Measurements from ENCODE around the gene APH1A. TPM values are rescaled to one million over a fixed set of nuclear protein-coding genes. Genes with fewer than 3 reads are reported as not detected.

Gene APH1A
- total RNA-seq, 1 donor from 2014 or later, result 145 TPM

- peaks cover 57% of the 10 kb centered on the region for H3K4me1 Mint-ChIP-seq
- H3K4me3 Mint-ChIP-seq, result peak overlapping the region; percentile 92
- no peaks in the 10 kb centered on the region for H3K36me3 Mint-ChIP-seq (ENCODE audit: low read depth)
- peak overlapping the region; percentile 52 for H3K27ac Mint-ChIP-seq (ENCODE audit: unreplicated experiment)
- no peaks in the 10 kb centered on the region for H3K27me3 Mint-ChIP-seq (ENCODE audit: low read depth)
- TF ChIP-seq, protein P1, sequence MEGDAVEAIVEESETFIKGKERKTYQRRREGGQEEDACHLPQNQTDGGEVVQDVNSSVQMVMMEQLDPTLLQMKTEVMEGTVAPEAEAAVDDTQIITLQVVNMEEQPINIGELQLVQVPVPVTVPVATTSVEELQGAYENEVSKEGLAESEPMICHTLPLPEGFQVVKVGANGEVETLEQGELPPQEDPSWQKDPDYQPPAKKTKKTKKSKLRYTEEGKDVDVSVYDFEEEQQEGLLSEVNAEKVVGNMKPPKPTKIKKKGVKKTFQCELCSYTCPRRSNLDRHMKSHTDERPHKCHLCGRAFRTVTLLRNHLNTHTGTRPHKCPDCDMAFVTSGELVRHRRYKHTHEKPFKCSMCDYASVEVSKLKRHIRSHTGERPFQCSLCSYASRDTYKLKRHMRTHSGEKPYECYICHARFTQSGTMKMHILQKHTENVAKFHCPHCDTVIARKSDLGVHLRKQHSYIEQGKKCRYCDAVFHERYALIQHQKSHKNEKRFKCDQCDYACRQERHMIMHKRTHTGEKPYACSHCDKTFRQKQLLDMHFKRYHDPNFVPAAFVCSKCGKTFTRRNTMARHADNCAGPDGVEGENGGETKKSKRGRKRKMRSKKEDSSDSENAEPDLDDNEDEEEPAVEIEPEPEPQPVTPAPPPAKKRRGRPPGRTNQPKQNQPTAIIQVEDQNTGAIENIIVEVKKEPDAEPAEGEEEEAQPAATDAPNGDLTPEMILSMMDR (conservative IDR thresholded peaks at IDR 0.05), result no peak
- no peaks in the 10 kb centered on the region for H3K9me3 Mint-ChIP-seq
- DNase-seq (ENCODE audit: low read depth, low spot score), result no peak
These were observed 9.6 kb downstream of the APH1A start for GRCh38 chr1:150259217-150259616.

GRCh38 chr1:150257624-150258585, 10.9 kb downstream of the APH1A start, which contains the start of gene CA14:
CA14 (plus strand) TSS chr1:150257774; CDS start chr1:150258129, 355 bp downstream.
- TF ChIP-seq, protein P1 (conservative IDR thresholded peaks at IDR 0.05), result no peak
- no peaks in the 10 kb centered on the region for H3K27me3 Mint-ChIP-seq (ENCODE audit: low read depth)
- no peaks in the 10 kb centered on the region for H3K36me3 Mint-ChIP-seq (ENCODE audit: low read depth)
- DNase-seq (ENCODE audit: low read depth, low spot score), result no peak
- peak within 1 kb of the TSS; percentile 99 for H3K27ac Mint-ChIP-seq (ENCODE audit: unreplicated experiment)
- peaks cover 57% of the 10 kb centered on the region for H3K4me1 Mint-ChIP-seq
- no peaks in the 10 kb centered on the region for H3K9me3 Mint-ChIP-seq
- peak within 1 kb of the TSS; percentile 92 for H3K4me3 Mint-ChIP-seq

DNA sequence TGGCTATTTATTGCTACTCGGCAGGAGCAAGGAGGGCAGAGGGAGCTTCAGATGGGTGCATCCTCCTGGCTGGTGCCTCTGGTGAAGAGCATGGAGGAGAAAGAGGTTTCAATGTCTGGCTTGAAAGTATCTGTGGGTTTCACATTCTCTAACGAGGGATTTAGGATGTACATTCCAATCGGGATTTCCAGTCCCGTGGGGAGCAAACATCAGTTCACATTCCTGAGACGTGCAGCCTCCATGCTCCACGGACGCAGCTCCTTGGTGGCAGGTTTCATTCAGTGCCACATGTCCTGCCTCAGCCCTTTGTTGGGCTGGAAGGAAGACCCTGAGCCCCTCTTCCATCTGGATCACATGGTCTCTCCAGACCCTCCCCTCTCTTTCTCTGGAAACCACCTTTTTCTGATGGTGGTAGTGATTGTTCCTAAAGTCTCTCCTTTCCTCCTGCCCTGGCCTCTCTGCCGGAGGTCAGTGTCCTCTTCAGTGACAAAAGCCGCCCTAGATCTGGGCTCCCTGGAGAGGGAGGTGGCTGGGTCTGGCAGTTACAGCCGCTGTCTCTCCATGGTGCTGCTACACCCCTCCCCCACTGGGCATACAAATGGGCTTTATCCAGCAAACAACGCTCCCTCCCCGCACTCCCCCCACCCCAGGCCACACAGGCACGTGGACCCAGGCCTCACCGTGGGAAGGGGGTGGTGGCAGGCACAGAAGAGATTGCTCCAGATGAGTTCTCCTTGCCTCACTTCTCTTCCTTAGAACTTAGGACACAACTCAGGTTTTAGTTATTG, 12.1 kb downstream of the APH1A start:
- H3K36me3 Mint-ChIP-seq (ENCODE audit: low read depth), result no peaks in the 10 kb centered on the region
- peak overlapping the region; percentile 92 for H3K4me3 Mint-ChIP-seq
- no peaks in the 10 kb centered on the region for H3K9me3 Mint-ChIP-seq
- H3K4me1 Mint-ChIP-seq, result peaks cover 57% of the 10 kb centered on the region
- H3K27ac Mint-ChIP-seq (ENCODE audit: unreplicated experiment), result peak overlapping the region; percentile 99
- DNase-seq (ENCODE audit: low read depth, low spot score), result peak; percentile 58
- TF ChIP-seq, protein P1 (conservative IDR thresholded peaks at IDR 0.05), result no peak
- H3K27me3 Mint-ChIP-seq (ENCODE audit: low read depth), result no peaks in the 10 kb centered on the region

DNA sequence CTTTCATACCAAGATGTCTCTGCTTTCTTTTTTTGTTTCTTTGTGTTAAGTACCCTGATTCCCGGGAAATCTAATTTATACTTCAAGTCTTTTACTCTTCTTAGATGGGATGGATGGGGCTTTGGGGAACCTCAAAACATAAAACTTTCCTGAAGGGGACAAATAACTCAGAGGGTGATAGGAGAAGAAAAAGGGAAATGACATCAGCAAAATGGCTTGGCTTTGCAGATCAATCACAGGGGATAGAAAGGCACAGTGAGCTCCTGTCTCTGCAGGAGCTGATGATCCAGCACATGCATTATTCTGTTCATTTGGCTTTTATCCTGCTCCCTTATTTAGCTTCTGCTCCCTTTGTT, 12.6 kb downstream of the APH1A start:
- Mint-ChIP-seq H3K27me3 (ENCODE audit: low read depth) (no peaks in the 10 kb centered on the region), H3K9me3 (no peaks in the 10 kb centered on the region), H3K27ac (ENCODE audit: unreplicated experiment) (peak overlapping the region; percentile 99), H3K4me1 (peaks cover 57% of the 10 kb centered on the region), H3K36me3 (ENCODE audit: low read depth) (no peaks in the 10 kb centered on the region), H3K4me3 (peak overlapping the region; percentile 92)
- TF ChIP-seq, protein P1 (conservative IDR thresholded peaks at IDR 0.05), result no peak
- DNase-seq (ENCODE audit: low read depth, low spot score), result no peak

DNA sequence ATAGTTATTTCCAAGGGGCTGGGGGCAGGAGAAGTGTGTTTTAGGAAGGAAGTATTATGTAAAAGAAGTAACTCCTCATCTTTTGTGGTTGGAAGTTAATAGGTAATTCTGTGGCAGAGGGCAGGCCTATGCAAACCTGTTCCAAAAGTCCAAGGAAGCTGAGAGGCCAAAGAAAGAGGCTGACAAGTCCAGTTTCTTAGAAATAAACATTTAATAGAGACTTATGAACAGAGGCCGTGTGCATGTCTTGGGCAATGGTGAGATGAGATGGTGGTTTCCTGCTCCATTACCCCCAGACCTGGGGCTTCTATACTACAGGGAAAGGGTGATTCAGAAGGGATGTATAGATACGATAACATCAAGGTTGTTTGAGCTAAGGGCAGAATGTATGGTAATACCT, 18.9 kb downstream of the APH1A start:
- Mint-ChIP-seq H3K27ac (ENCODE audit: unreplicated experiment) (no peak overlapping the region), H3K4me1 (no peaks in the 10 kb centered on the region), H3K36me3 (ENCODE audit: low read depth) (no peaks in the 10 kb centered on the region), H3K9me3 (no peaks in the 10 kb centered on the region), H3K4me3 (no peak overlapping the region), H3K27me3 (ENCODE audit: low read depth) (no peaks in the 10 kb centered on the region)
- no peak for DNase-seq (ENCODE audit: low read depth, low spot score)
- TF ChIP-seq, protein P1 (conservative IDR thresholded peaks at IDR 0.05), result no peak

Data from neural crest cell (in vitro differentiated cells).